GM18867 (cell line): ENCODE results near the gene ANO6.
A peak's percentile ranks its signal among the peaks of the same experiment; 100 is the strongest.

Source experiments
- ATAC-seq: cut with Tn5 transposase; IDR thresholded peaks from one replicate; pipeline ENCODE4 v1.9.1; 2021; ENCODE audit warnings: mild to moderate bottlenecking, moderate library complexity; ENCODE audit not compliant: unreplicated experiment

Gene ANO6

DNA sequence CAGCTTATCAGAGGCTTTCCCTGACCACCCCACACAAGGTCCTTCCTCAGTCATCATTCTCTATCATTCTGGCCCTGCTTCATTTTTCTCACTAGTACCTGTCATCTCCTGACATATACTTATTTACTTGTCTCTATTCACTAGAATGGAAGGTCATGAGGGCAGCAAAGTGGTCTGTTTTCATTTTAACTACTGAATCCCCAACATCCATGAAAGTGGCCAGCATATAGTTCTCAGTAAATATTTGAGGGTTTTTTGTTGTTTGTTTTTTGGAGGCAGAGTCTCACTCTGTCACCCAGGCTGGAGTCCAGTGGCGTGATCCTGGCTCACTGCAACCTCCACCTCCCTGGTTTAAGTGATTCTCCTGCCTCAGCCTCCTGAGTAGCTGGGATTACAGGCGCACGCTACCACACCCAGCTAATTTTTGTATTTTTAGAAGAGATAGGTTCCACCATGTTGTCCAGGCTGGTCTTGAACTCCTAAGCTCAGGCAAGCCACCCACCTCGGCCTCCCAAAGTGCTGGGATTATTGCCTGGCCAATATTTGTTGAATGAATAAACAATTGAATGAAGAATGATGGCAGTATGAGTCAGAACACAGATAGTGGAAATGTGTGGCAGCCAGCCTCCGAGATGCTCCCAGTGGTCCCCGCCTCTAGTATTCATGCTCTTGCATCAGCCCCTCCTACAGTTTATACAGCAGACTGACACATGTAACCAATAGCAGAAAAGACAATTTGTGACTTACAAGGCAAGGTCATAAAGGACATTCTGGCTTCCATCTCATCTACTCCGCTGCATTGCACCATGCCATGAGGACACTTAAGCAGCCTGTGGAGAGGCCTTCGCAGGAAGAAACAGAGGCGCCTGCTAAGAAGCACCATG, 7.0 kb upstream of the ANO6 start:
- ATAC-seq = no peak

DNA sequence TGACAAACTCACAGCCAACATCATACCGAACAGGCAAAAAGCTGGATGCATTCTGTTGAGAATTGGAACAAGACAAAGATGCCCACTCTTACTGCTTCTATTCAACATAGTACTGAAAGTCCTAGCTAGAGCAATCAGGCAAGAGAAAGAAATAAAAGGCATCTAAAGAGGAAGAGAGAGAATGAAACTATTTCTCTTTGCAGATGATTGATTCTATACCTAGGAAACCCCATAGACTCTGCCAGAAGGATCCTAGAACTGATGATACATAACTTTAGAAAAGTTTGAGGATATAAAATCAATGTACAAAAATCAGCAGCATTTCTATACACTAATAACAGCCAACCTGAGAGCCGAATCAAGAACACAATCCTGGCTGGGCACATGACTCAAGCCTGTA, 6.1 kb upstream of the ANO6 start:
- no peak for ATAC-seq

DNA sequence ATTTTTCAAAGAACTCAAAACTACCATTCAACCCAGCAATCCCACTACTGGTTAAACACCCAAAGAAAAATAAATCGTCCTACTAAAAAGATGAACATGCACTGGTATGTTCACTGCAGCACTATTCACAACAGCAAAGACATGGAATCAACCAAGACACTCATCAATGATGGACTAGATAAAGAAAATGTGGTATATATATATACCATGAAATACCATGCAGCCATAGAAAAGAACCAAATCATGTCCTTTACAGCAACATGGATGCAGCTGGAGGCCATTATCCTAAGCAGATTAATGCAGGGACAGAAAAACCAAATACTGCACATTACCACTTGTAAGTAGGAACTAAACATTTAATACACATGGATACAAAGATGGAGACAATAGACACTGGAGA, 3.8 kb upstream of the ANO6 start:
- ATAC-seq = no peak

DNA sequence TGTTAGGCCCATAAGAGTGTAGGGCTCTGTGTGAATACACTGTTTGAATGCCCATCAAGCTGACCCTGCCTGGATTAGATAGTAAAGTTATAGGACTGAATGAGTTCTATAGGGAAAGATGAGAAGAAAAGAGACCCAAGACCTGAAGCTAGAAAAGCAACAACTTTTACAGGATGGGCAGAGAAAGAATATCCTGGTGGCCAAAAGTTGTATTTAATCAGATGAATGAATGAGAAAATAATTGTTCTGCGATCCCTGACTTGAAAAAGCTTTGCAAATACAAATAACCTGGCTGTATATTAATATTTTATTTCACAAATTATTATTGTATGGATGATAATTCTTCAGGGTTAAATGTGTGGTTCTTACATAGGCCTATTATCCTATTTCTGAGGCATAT, 2.8 kb upstream of the ANO6 start:
- no peak for ATAC-seq

DNA sequence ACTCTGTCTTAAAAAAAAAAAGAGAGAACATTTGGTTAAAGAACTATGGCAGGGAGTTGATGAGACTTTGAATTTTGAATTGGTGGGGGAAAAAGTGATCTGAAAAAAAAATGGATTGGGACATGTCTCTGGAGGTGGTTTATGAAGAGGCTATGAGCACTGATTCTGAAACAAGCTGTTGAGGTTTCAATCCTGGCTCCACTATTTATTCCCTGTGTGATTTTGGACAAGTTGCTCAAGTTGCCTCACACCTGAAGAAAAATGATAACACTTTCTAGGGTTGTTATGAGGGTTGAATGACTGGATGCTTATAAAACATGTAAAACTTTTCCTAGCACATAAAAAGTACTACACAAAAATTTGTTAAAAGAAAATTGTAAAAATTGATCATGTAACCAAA, 1.8 kb upstream of the ANO6 start:
- no peak for ATAC-seq

DNA sequence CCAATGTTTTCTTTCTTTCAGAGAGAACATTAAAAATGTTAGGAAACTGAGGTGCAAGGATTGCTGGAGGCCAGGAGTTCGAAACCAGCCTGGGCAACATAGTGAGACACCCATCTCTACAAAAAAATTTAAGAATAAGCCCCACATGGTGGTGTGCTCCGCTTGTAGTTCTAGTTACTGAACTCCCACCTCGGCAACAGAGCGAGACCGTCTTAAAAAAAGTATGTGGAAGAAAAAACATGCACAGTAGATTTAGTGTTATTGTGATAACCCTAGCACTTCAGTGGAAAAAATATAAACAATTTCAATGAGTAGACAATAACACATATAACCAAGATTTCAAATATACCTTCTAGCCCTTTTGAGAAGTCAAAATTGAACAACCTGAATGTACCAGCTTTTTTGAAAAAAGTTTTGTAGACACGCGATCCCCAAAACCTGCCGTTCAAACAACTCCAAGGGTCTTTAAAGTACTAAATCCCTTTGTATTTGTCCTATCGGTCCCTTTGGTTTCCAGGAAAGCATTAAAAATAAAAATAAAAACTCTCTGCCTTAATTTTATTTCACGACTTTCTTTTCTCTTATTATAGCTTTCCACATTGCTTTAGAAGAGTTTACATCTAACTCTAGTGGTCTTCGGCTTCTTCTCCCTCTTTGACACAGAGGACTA, 1.0 kb upstream of the ANO6 start:
- ATAC-seq = no peak

DNA sequence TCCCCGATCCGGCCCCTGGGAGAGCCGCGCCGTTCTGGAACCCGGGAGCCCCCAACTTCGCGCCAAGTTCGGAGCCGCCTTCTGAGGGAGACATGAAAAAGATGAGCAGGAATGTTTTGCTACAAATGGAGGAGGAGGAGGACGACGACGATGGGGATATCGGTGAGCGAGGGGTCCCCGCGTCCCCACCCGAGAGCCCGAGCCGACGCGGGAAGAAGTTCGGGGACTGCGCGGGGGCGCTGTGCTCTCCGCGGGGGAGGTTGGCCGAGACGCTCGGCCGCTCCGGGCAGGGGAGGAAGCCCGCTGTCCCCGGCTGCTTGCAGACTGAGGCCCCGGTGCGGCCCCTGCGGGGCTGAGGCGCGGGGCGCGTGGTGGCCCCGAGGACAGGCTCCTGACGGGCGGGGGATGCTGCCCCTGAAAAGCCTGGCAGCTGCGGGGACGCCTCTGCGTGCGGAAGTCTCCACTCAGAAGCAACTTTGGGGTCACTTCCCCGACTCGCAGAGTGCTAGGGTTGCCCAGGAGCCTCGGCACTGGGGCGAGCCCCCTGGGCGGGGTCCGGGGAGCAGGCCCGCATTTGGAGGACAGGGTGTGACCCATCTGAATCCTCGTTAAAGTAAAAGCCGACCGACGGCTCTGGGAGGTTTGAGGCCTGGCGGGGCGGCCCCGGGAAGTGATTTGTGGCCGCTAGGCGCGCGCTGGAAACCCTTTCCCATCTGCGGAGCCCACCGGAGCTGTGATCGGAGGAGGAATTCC, 511 bp downstream of the ANO6 start:
- ATAC-seq = peak; percentile 48

DNA sequence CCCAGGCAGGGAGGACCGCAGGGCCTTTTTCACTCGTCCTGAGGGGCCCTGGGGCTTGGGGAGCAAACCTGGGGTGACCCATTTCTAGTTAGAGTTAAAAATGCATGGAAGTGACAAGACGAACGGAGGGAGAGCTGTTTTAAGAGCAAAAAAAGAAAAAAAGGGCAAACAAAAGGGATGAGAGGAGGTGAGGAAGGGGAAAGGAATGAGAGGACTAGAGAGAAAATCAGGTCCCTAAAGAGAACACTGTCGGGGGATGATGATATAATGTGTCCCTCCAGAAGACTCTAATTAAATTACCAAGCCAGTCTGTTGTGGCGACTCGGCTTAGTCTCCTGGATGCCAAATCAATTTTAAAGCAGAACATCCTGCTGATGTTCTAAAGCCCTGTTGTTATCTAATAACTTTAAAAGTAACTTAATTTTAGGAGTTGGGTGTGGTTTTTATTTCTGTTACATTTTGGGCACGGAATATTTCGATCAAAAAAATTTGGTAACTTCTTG, 1.1 kb downstream of the ANO6 start:
- ATAC-seq = no peak

DNA sequence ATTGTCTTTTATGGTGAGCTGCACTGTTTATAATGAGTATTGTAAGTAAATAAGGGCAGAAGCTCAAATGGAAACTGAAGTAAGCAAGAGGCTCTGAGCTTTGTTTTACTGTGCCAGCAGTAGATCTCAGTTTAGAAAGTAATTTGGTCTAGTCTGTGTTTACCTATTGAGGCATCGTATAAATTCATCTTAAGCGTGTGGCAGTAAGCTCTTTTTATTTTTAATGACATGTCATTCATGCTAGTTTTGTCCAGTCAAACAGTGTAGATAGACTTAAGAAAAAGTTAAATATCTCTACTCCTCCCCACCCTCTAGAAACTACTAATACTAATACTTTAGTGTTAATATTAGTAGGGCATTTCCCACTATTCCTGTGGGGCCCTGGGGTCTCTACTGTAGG, 2.0 kb downstream of the ANO6 start:
- ATAC-seq = no peak

DNA sequence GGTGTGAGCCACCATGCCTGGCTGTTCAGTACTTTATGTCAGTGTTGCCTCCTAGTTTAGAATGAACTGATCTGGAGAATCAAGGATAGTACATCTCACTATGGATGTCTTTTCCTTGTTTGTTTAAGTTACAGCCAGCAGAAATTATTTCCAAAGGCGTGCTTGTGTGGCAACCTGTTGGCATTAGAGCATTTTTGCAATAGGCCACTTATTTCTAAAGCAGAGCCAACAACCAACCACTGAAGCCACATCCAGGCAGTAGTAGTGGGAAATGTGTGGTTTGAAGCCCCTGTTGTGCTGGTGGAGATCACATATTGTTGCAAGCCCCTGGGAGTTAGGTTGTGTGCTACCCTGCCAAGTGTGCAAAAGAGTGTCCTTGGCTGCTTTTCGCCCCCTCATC, 3.7 kb downstream of the ANO6 start:
- ATAC-seq = no peak

DNA sequence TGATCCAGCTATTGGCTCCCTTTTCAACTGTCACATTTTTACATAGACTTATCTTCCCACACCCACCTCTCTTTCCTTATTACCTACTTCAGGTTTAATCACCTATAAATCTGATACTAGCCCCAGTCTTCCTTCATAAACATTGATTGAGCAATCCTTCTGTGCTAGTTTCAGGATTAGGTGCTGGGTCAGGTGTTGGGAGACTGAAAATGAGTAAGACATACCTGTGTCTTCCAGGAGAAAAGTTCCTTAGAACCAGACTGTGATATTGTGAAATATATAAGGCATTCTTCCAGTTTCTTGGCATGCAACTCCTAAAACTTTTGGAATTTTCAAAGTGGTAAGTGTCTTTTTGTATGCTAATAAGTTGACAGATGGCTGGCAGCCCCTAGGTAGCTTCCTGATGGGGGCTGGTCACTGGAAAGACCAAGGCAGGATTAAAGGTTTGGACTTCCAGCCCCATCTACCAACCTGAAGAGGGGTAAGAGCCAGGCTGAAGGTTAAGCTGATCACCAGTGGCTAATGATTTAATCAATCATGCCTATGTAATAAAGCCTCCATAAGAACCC, 4.6 kb downstream of the ANO6 start:
- no peak for ATAC-seq

DNA sequence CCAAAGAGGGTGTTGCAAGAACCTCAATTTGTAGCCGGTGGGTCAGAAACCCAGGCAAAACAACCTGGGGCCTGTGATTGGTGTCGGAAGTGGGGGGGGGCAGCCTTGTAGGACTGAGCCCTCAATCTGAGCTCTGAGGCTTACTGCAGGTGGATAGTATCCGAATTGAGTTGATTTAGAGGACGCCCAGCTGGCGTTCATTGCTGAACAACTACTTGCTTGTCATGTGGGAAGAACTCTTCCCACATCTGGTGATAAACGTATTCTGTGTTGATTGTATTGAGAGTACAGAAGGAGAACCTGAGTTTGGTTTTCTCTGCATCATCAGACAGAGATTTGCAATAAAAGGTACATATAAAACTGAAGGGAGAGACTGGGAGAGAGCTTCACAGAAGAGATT, 5.1 kb downstream of the ANO6 start:
- no peak for ATAC-seq

DNA sequence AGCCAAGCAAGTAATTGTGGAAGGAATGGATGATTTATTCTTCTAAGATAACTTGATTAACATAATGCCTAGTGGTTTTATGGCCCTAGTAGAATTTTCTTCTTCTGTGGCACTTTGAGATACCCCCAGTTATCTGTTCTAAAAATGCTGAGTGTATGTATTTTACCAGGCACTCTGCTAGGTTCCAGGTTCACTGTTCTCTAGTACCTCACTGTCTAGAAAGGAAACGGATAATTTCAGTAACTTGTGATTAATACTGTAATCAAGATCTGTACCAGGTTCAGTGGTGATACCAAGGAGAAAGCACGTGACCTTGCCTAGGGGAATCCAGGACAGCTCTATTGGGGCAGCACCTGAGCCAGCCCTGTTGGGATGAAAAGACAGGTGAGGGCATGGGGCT, 8.0 kb downstream of the ANO6 start:
- ATAC-seq = peak; percentile 33

DNA sequence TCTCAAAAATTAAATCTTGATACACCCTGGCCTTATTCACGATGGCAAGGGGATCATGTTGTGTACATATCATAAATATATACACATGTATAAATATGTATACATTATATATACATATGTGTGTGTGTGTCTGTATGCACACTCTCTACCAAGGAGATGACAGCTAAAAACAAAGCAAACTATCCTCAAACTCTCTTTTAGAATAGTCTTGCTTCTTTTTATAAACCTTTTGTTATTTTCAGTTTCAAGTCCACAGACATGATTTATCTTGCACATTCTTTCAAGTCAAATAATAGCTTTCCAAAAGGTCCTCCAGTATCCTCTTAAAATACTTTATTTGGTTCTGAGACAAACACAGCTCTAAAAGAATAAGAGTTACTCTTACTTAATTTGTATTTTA, 8.4 kb downstream of the ANO6 start:
- ATAC-seq = peak; percentile 53

DNA sequence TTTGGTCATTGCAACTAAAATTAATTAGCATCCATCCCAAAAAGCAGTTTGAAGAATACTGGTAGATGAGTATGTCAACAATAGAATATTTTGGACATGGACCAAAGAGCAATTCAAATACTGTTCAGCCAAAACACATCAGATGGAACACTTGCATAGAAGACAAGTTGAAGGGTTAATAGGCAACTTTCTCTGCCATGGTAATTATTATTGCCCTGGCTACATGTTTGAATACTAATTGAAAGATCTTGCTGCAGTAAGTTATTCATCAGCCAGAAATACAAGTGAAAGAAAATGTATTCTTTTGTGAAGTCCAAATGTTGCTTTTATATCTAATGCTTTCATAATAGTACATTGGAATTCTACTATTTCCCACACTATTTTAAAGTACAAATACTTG, 10.1 kb downstream of the ANO6 start:
- ATAC-seq = no peak

DNA sequence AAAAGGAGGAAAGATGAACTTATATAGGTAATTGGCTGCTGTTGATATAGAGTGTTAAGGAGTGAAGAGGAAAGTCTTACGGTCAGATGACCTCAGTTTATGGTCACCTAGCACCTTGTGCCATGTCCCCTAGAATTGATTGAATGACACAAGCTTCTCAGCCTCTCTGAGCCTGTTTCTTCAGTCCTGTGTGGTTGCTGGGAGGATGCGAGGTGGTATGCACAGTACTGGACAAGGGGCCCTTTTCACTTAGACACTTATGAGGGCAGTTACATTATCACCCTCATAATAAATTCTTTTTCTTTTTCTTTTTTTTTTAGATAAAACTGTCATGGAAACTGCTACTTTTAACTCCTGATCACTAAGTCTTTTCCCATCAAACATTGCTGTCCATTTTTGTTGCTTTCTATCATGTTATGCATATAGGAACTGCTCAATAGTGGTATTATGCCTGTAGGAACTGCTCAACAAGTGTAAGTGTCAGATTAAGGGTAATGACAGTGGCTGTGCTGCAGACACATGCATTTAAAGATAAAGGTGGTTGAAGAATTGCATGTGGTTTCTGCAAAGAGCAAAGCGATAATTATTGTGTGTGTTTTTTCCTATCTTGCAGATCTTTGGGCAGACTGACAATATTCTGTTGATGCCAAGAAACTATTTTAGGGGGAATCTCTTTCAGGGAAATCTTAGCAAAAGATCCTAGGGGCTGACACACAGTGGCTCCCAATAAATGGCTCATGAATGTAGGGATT, 11.6 kb downstream of the ANO6 start:
- no peak for ATAC-seq

DNA sequence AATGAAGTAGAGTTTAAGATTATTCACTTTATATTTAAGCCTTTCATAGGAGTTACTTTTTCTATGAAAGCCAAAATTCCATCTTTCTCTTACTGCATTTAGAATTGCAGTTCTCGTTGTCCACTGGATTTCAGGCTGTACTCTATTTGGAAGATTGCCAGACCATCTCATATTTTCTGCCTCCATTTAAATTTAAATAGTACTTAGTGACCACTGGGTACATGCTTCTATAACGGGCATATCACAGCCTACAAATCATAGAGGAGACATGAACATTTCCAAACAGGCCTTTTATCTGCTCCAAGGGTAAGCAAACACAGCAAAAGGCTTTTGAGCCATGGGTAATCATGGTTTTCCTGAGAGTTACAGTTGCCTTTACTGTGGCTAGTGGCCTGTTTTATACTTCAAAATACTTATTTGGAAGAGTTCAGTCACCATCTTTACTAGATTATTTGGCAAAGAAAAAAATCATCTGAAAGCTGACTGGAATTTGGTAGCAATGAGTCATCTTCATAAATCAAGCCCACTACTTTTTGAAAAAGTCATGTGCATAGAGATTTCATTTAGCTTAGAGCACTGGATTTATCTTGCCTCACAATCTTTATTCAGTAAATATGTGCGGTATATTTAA, 15.7 kb downstream of the ANO6 start:
- no peak for ATAC-seq

DNA sequence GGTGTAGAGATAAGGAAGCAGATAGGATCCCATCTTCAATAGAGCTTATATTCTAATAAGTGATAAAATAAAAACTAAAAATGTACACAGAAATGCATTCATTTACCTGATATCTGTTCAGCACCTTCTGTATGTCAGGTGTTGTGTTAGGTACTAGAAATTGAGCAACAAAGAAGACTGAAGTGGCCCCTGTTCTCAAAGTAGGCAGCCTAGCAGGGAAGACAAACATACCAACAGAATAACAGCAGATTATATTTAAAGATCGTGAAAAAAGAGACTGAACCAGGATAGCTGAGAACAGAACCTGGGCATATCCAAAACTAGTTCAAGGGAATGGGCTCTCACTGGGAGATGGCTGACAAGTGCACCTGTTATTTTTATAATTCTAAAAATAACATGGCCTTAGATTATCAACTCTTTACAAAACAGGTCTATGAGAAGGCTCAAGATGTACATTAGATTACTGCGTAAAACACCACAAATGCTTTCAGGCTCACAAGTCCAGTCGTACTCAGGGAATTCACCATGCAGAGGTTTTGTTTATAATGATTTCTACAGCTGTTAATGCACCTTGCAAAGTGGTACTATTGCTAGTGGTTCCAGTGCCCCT, 16.4 kb downstream of the ANO6 start:
- no peak for ATAC-seq

DNA sequence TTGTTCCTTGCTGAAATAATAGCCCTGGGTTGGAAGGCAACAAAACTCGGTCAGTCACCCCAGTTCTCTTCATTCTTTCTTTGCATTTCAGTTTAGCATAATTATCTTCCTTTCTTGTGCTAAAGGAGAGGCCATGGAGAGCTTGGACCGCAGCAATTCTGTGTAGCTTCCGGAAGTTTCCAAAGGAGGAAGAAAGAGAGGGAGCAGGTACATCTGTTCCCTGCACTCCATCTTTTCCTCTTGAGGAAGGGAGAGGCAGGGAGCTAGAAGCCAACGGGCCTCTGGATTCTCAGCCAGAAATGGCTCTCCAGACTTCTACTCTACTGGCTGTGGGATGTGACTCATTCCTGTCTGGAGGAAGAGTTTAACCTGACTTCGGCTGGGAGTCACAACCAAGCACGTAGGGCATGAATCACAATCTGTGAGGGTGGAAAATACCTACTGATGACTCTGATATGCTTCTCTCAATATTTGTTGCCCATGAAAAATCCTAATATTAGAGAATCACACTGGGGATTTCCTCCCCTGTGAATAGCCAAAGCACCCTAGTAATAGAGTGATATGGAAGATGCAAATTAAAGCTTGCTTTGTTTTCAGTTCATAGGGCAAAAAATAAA, 17.0 kb downstream of the ANO6 start:
- peak; percentile 59 for ATAC-seq
